DMS53 treated with DMSO at 0.1 percent for 48 hours (cell line): ENCODE results near the gene DDI1.

Experiments used
- DNase-seq: peaks from one replicate; lab custom pipeline; 2025; ENCODE audit not compliant: unreplicated experiment; lab: John Stamatoyannopoulos, UW

The DDI1 gene

GRCh38 chr11:104036588-104036987, at the start of gene DDI1:
Gene DDI1 (plus strand): TSS chr11:104036640. CDS start chr11:104036823, 183 bp downstream.
- no peak for DNase-seq

- peak; percentile 46 for DNase-seq
These were observed 48.5 kb upstream of the DDI1 start for GRCh38 chr11:103987629-103988594.

DNA sequence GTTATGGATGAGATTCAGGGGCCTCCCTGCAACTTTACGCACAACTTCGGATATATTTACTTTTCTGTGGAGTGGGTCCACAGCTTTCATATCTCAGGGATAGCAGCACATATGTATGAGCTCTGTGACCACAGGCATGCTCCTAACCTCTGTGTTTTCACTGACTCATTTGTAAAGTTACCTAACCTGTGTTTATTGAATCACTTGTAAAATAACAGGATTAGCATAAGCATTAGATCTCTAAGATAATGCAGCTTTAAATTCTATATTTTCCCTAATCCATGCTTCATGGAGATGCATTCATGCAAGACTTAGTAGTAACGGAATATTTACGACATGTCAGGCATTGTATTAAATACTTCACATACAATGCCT, 47.9 kb upstream of the DDI1 start:
- peak; percentile 46 for DNase-seq

DNA sequence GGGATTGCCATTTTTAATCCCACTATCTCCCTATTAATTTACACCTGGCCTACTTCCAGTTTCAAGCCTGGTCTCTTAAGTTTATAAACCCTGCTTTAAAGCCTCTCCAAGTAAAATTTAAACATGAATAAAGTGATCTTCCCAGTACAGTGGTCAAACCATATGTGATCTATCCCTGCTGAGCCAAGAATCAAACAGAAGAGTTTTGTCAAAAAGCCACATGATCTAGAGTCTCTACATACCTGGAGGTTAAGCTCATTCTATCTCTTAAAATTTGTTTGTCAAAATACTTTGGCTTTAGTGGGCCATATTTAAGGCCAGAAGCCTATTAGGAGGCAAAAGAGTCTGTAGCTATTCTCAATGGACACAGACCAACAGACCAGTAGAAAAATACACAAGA, 42.9 kb upstream of the DDI1 start:
- no peak for DNase-seq

DNA sequence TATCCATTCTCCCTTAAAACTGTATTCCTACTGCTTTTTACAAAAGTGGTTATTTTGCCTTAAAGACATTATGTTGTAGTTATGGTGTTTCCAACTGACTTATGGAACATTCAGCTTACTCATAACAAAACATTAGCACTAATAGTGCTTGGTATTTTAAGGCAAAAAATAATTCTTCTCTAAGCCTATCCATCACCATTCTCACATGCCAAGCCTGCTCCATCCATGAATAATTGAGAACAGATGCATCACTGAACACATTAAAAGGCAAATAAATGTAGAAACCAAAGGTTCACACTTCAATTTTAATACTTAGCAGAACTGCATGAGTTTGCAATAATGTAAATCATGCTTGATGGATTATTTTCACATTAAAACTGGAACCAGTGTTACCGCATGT, 42.3 kb upstream of the DDI1 start:
- DNase-seq, result no peak

DNA sequence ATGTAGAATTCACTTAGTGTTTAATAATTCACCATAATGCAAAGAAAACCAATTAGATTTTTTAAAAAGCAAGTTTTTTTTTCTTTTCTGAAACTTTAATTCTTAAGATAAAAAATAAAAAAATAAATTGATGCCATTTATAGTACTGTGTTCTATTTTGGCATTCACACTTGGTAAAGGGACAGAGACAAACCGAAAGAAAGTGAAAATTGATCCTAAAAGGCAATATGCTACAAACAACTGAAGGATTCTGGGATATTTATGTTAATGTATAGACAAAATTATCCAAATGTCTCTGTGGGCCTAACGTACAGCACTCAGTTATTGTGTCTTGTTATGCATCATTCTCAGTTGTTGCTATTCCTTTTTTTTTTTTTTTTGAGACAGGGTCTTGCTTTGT, 41.9 kb upstream of the DDI1 start:
- DNase-seq, result no peak

DNA sequence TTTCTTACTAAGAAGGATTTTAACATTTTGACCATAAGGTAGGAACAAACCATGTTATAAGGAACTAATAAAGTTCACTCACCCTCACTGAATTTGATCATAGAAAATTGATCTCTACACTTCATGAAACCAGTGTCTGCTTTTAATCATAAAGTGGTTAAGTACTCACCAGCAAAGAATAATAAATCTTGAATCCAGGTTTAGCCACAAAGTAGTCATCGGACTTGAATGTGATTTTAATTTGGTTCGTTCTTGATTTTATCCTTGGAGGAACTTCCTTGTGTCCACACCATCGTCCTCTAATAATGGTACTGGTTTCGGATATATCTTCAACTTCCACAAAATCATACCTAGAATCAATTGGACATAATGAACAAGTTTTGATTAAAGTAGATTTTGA, 40.5 kb upstream of the DDI1 start:
- DNase-seq, result no peak

- no peak for DNase-seq
These were observed 39.4 kb upstream of the DDI1 start for GRCh38 chr11:103997082-103997481.

DNA sequence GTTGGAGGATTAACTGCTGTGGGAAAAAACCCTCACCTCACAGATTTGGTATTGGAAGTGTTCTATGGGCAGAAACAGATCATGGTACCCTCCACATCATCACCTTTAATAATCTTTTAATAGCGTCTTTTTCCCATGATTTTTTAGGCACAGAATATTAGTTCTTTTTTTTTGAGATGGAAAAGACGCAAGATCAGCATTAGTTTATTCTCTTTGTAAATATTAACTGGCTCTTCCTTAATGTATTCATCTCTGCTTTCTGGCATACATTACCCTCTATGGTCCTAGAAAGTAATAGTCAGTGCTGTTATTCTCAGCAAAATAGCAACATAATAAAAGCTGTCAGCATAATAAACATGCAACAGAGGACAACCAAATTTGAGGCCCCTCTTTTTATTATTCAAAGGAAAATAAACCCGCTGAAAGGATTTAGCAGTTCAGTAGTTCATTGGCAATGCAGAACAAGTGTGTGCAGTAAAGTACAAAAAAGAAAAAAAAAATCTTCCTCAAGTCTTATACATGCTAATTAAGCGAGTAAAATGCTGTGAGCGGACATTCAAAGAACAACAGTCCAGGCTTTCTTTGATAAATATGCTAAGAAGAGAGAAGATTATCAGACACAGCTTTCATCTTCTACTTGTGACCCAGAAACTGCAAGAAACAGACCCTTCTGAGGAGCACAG, 37.5 kb upstream of the DDI1 start:
- DNase-seq, result no peak

DNA sequence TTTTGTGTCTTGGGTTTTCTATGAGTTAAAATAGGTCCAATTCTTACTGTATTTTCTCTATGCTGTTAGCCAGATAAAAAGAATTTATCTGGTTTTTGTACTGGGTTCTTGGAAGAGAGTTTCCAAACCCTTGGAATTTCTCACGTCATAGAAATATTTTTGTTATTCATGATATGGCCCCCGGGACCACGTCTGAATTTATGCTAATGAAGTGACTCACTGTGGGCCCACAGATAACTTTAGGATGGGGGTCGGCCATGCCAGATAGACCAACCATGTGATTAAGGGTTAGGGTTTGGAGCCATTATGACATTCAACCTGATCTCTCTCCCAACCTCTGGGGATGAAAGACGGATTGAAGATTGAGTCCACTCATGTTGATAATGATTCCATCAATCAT, 35.6 kb upstream of the DDI1 start:
- no peak for DNase-seq

DNA sequence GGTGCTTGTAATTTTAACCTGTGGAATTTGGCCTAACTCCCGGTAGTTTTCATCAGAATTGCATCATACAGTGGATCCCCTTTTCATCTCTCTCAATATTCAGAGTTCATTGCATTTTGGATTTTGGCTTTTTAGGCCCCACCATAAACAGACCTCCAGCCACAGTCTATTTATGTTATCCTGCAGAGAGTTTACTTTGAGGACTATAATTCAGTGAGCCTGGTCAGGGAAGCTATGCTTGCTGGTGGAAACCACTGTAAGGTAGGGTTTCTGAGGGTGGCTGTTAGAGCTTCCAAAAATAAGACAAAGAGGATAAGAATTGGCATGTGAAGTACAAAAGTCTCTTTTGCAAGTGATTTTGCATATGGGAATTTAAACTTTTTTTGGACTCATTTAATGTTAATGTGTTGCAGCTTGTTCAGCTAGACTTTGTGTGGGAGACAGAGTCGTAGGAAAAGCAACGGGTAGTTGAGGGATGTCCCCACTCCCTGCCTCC, 34.8 kb upstream of the DDI1 start:
- no peak for DNase-seq

- no peak for DNase-seq
These were observed 32.9 kb upstream of the DDI1 start for GRCh38 chr11:104003491-104003890.

- no peak for DNase-seq
These were observed 31.1 kb upstream of the DDI1 start for GRCh38 chr11:104005234-104005855.

DNA sequence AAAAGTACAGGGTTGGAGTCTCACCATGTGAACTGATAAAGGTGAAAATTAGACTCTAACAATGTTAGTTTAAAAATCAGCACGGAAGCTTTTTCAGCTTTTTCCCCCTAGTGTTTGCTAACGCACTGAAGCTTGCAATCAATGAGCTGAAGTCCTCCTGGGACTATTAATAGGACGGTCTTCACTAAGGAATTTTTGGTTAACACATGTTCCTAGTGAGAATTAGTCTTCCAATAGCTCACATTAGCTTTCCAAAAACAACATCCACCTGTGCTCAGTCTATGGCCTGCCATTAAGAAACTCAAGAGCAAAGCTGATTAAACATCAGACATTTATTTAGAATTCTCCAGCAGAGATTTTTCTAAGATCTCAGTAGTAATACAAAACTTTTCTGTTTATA, 26.7 kb upstream of the DDI1 start:
- DNase-seq, result no peak

DNA sequence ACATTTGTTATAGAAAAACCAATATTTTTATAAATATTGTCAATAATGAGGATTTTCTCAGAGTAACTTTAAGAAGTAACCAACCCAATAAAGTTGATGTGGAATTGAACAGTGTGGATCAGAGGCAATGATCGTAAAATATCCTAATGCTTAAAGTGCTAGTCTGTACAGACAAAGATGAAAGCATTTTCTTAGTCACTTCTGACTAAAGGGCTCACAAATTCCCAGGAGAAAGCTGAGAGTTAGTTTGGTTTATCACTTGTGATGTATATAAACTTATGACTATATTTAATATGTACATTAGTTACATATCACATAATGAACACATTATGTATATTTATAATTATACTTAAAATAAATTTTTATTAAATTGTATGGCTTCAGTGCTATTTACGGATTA, 25.4 kb upstream of the DDI1 start:
- DNase-seq, result no peak

DNA sequence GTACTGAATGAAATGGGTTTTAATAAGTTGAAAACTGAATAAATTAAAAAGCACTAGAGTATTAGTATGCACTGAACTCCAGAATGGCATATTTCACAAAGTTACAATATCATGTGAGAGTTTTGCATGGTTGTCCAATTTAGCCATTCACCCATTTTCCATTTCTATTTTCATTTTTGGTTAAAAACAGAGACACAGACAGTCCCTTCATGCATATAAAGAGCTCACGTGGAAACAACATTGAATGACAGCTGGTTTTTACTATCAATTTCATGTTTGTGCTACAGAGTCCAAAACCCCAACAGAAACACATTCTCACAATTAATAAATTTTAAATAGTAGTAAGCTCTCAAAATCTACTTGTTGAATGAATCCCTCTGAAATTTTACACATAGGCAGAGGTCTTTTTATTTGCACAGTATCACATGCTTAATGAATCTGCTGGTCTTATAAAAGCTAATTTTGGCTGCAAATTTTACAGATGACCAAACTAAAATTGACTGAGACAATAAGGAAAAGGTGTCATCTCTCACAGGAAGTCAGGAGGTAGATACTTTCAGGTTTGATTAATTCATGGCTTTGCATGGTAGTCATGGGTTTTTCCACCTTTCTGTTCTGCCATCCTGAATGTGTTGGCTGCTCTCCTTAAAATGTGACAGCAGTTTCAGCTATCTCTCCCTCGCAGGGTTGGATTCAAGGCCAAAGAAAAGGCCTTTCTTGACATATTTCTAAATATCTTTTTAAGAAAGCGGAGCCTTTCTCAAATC, 20.6 kb upstream of the DDI1 start:
- no peak for DNase-seq

- DNase-seq, result no peak
These were observed 11.9 kb upstream of the DDI1 start for GRCh38 chr11:104024572-104024971.

DNA sequence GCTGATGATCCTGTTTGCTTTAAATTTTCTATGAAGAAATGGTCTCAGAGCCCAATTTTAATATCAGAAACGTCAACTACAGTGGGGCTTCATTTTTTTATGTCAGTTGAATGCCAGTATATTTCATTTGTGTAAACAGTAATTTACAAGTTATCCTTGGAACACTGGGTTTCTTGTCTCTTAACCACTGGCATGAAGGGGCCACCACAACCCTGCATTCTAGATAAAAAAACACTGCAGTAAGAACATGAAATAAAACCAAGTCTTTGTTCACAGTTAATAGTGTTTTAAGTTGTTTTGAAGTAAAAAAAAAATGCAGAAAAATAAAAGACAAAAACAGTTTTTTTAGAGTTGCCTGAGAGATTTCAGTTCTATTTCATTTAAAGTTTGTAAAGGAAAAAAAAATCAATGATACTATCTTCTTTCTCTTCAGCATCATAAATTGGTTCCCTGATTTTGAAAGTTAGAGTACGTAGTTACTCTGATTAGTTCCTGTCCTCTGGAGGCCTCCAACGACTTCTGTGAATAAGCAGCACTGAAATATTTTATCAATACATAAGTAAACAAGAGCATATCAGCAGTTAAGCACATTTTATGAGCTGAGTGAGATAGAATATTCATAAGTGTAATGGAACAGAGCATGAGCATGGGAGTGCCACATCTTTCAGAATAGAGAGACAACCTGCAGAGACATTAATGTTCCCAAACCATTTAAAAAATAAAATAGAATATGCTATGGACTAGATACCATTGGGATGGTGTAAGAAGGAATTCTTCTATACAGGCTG, 7.8 kb upstream of the DDI1 start:
- DNase-seq, result no peak

GRCh38 chr11:104033134-104033533, 3.3 kb upstream of the DDI1 start:
- DNase-seq, result peak; percentile 36

DNA sequence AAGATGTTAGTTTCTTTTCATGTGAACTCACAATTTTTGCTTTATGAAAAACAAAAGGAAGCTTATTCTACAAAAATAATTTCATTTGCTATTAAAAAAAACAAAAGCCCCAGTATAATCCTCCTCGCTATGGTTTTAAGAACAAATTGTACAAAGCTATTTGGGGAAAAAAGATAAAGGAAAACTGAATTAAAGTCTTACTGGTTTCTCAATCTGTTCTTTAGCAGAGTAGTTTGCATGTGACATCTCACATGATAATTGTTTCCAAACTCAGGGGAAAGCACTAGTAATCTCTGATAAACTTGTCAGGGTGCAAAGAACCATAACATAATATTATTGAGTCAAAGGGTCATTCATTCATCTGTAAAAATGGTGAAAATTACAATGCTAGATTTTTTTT, 2.9 kb upstream of the DDI1 start:
- no peak for DNase-seq
